Measurements from ENCODE around the gene ALOXE3. TPM values are rescaled to one million over a fixed set of nuclear protein-coding genes. Genes with fewer than 3 reads are reported as not detected.

Gene ALOXE3
- total and polyA plus RNA-seq, 3 experiments from 2014 or later, result not detected

GRCh38 chr17:8100763-8101162 lies 17.6 kb downstream of the ALOXE3 start:
- ChIA-PET POLR2A (no interaction called here), CTCF (interaction anchor here (0.7 to 2.3 kb wide), 6 partner anchors 10 to 41 kb away, joined by 3 to 13 read pairs (median 5); partner anchors contain the start of gene ALOXE3)
- Histone ChIP-seq H3K4me3 (ENCODE audit: low read length) (no peak overlapping the region), H3K9me3 (ENCODE audit: low read length) (no peaks in the 10 kb centered on the region), H3K4me1 (ENCODE audit: insufficient read depth, low read length) (no peaks in the 10 kb centered on the region), H3K36me3 (ENCODE audit: insufficient read depth, low read length) (no peaks in the 10 kb centered on the region), H3K27me3 (ENCODE audit: insufficient read depth, low read length, poor library complexity, severe bottlenecking) (no peaks in the 10 kb centered on the region), H3K27ac (ENCODE audit: low read depth, low read length) (no peak overlapping the region)
- no peaks in the 10 kb centered on the region for H3K9me3 Mint-ChIP-seq
- no peak overlapping the region for H3K27ac Mint-ChIP-seq
- no peak for DNase-seq
- no peaks in the 10 kb centered on the region for H3K4me1 Mint-ChIP-seq
- no peak overlapping the region for H3K4me3 Mint-ChIP-seq
- H3K27me3 Mint-ChIP-seq, result peaks cover 1 to 9% of the 10 kb centered on the region in 2 donors
- H3K36me3 Mint-ChIP-seq, result no peaks in the 10 kb centered on the region

GRCh38 chr17:8100111-8100510 lies 18.2 kb downstream of the ALOXE3 start:
- CTCF ChIA-PET, result interaction anchor here (2.1 to 2.3 kb wide), 2 partner anchors 10 to 18 kb away, joined by 11 to 13 read pairs; partner anchors contain the start of gene ALOXE3
- no peaks in the 10 kb centered on the region for H3K9me3 ChIP-seq (ENCODE audit: low read length)
- no peak overlapping the region for H3K4me3 ChIP-seq (ENCODE audit: low read length)
- Mint-ChIP-seq H3K27me3 (peaks cover 1 to 9% of the 10 kb centered on the region in 2 donors), H3K36me3 (no peaks in the 10 kb centered on the region), H3K4me3 (no peak overlapping the region), H3K9me3 (no peaks in the 10 kb centered on the region), H3K4me1 (no peaks in the 10 kb centered on the region), H3K27ac (no peak overlapping the region)
- no peaks in the 10 kb centered on the region for H3K36me3 ChIP-seq (ENCODE audit: insufficient read depth, low read length)
- POLR2A ChIA-PET, result no interaction called here
- no peak for DNase-seq
- H3K27ac ChIP-seq (ENCODE audit: low read depth, low read length), result no peak overlapping the region
- H3K27me3 ChIP-seq (ENCODE audit: insufficient read depth, low read length, poor library complexity, severe bottlenecking), result no peaks in the 10 kb centered on the region
- H3K4me1 ChIP-seq (ENCODE audit: insufficient read depth, low read length), result no peaks in the 10 kb centered on the region

DNA sequence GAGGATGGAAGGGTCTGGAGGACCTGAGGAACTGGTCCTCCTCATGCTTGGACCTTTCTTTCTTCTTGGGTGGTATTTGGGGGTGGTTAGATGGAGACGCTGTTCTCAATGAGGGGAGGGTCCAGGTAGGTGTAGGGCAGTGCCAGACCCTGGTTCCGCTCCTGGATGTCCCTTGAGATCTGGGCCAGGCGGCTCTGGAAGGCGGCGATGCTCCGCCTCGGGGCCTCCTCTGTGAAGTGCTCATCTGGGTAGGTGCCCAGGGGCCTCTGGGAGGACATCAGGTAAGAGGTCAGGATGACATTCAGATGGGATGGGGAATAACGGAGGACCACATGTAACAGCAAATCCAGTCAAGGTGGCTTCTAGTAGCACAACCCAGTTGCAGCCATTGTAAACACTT lies 21.8 kb downstream of the ALOXE3 start:
- no peak for DNase-seq
- H3K4me1 ChIP-seq (ENCODE audit: insufficient read depth, low read length), result peaks cover 4% of the 10 kb centered on the region
- ChIA-PET CTCF (interaction anchor here (0.9 to 1.4 kb wide), 3 partner anchors 14 to 23 kb away, joined by 3 to 6 read pairs (median 3); no protein-coding TSS in a partner anchor), POLR2A (no interaction called here)
- no peaks in the 10 kb centered on the region for H3K36me3 ChIP-seq (ENCODE audit: insufficient read depth, low read length)
- Mint-ChIP-seq H3K4me1 (peaks cover 6 to 7% (median 7%) of the 10 kb centered on the region in 3 donors), H3K4me3 (no peak overlapping the region), H3K9me3 (no peaks in the 10 kb centered on the region), H3K27me3 (peaks cover 8 to 19% of the 10 kb centered on the region in 2 donors), H3K27ac (no peak overlapping the region), H3K36me3 (no peaks in the 10 kb centered on the region)
- no peak overlapping the region for H3K27ac ChIP-seq (ENCODE audit: low read depth, low read length)
- H3K27me3 ChIP-seq (ENCODE audit: insufficient read depth, low read length, poor library complexity, severe bottlenecking), result no peaks in the 10 kb centered on the region
- no peaks in the 10 kb centered on the region for H3K9me3 ChIP-seq (ENCODE audit: low read length)
- no peak overlapping the region for H3K4me3 ChIP-seq (ENCODE audit: low read length)

GRCh38 chr17:8095361-8095760 lies 23.0 kb downstream of the ALOXE3 start:
- POLR2A ChIA-PET, result no interaction called here
- Histone ChIP-seq H3K36me3 (ENCODE audit: insufficient read depth, low read length) (no peaks in the 10 kb centered on the region), H3K27ac (ENCODE audit: low read depth, low read length) (no peak overlapping the region), H3K9me3 (ENCODE audit: low read length) (no peaks in the 10 kb centered on the region), H3K4me1 (ENCODE audit: insufficient read depth, low read length) (peaks cover 4% of the 10 kb centered on the region), H3K27me3 (ENCODE audit: insufficient read depth, low read length, poor library complexity, severe bottlenecking) (no peaks in the 10 kb centered on the region), H3K4me3 (ENCODE audit: low read length) (no peak overlapping the region)
- Mint-ChIP-seq H3K36me3 (no peaks in the 10 kb centered on the region), H3K9me3 (no peaks in the 10 kb centered on the region), H3K27ac (no peak overlapping the region), H3K4me3 (no peak overlapping the region), H3K27me3 (peaks cover 10 to 30% of the 10 kb centered on the region in 2 donors), H3K4me1 (peaks cover 6 to 7% (median 7%) of the 10 kb centered on the region in 3 donors)
- CTCF ChIA-PET, result interaction anchor here (1.1 to 3.1 kb wide), 3 partner anchors 10 to 62 kb away, joined by 3 to 16 read pairs (median 3); no protein-coding TSS in a partner anchor
- DNase-seq, result no peak

GRCh38 chr17:8091033-8091687 lies 27.2 kb downstream of the ALOXE3 start:
- H3K4me1 ChIP-seq (ENCODE audit: insufficient read depth, low read length), result peaks cover 4% of the 10 kb centered on the region
- no peak overlapping the region for H3K4me3 ChIP-seq (ENCODE audit: low read length)
- H3K9me3 ChIP-seq (ENCODE audit: low read length), result no peaks in the 10 kb centered on the region
- H3K4me1 Mint-ChIP-seq, result peaks cover 6 to 7% (median 7%) of the 10 kb centered on the region in 3 donors
- ChIA-PET POLR2A (interaction anchor here (1.3 kb wide), 1 partner anchor 28 kb away, joined by 4 read pairs; no protein-coding TSS in a partner anchor), CTCF (interaction anchor here (1.0 to 9.6 kb wide), 8 partner anchors 10 to 210 kb away, joined by 3 to 97 read pairs (median 14); partner anchors contain the start of gene ALOXE3)
- H3K27ac ChIP-seq (ENCODE audit: low read depth, low read length), result no peak overlapping the region
- no peaks in the 10 kb centered on the region for H3K9me3 Mint-ChIP-seq
- H3K27ac Mint-ChIP-seq, result no peak overlapping the region
- no peaks in the 10 kb centered on the region for H3K36me3 Mint-ChIP-seq
- peaks cover 5% of the 10 kb centered on the region for H3K27me3 ChIP-seq (ENCODE audit: insufficient read depth, low read length, poor library complexity, severe bottlenecking)
- H3K4me3 Mint-ChIP-seq, result no peak overlapping the region
- no peaks in the 10 kb centered on the region for H3K36me3 ChIP-seq (ENCODE audit: insufficient read depth, low read length)
- no peak for DNase-seq
- peaks cover 25 to 42% of the 10 kb centered on the region in 2 donors for H3K27me3 Mint-ChIP-seq

DNA sequence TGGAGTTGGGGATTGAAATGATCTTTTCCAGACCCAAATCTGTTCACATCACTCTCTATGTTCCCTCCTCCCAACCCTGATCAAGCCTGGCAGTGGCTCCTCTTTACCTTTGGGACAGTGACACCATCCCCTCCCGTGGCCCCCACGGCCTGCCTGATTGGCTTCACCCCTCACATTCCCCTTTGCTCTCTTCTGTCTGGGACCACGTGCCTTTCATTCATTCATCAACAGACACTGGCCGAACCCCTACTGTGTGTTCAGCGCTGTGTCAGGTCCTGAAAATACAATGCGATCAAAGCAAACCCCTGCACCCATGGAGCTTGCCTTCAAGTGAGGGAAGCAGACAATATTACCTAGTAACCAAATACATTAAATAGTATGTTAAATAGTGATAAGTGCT lies 28.6 kb downstream of the ALOXE3 start:
- H3K4me1 Mint-ChIP-seq, result peaks cover 6 to 7% (median 7%) of the 10 kb centered on the region in 3 donors

DNA sequence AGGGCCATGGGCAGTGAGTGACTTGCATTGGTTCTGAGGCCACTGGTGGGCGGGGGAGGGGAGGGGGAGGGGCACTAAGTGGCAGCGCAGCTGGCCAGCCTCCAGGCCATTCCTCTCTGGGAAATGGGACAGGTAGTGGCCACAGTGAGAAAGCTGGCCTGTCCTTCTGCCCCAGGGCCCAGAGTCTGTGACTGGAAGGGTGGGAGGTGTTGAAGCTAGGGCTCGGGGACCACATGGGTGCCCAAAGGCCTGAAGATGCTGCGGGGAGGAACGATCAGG lies 30.4 kb downstream of the ALOXE3 start:
- no peak overlapping the region for H3K4me3 ChIP-seq (ENCODE audit: low read length)
- ChIA-PET CTCF (interaction anchor here (1.0 to 9.6 kb wide), 5 partner anchors 9 to 213 kb away, joined by 3 to 97 read pairs (median 9); partner anchors contain the start of gene ALOXE3), POLR2A (no interaction called here)
- no peak overlapping the region for H3K4me3 Mint-ChIP-seq
- no peaks in the 10 kb centered on the region for H3K9me3 Mint-ChIP-seq
- no peak for DNase-seq
- H3K27ac ChIP-seq (ENCODE audit: low read depth, low read length), result no peak overlapping the region
- H3K27me3 ChIP-seq (ENCODE audit: insufficient read depth, low read length, poor library complexity, severe bottlenecking), result peaks cover 5% of the 10 kb centered on the region
- H3K9me3 ChIP-seq (ENCODE audit: low read length), result no peaks in the 10 kb centered on the region
- H3K36me3 Mint-ChIP-seq, result no peaks in the 10 kb centered on the region
- no peaks in the 10 kb centered on the region for H3K4me1 ChIP-seq (ENCODE audit: insufficient read depth, low read length)
- H3K4me1 Mint-ChIP-seq, result no peaks in the 10 kb centered on the region
- H3K27me3 Mint-ChIP-seq, result peaks cover 27 to 46% of the 10 kb centered on the region in 2 donors
- H3K27ac Mint-ChIP-seq, result no peak overlapping the region
- H3K36me3 ChIP-seq (ENCODE audit: insufficient read depth, low read length), result no peaks in the 10 kb centered on the region

More for the DNA sequence above, 28.6 kb downstream of the ALOXE3 start:
- ChIA-PET CTCF (interaction anchor here (1.7 to 9.6 kb wide), 6 partner anchors 11 to 28 kb away, joined by 9 to 97 read pairs (median 25); partner anchors contain the start of gene ALOXE3), POLR2A (interaction anchor here (0.9 kb wide), 1 partner anchor 10 kb away, joined by 3 read pairs; no protein-coding TSS in a partner anchor)
- Histone ChIP-seq H3K4me3 (ENCODE audit: low read length) (no peak overlapping the region), H3K4me1 (ENCODE audit: insufficient read depth, low read length) (peaks cover 2% of the 10 kb centered on the region), H3K27me3 (ENCODE audit: insufficient read depth, low read length, poor library complexity, severe bottlenecking) (peaks cover 5% of the 10 kb centered on the region), H3K9me3 (ENCODE audit: low read length) (no peaks in the 10 kb centered on the region), H3K27ac (ENCODE audit: low read depth, low read length) (no peak overlapping the region), H3K36me3 (ENCODE audit: insufficient read depth, low read length) (no peaks in the 10 kb centered on the region)
- Mint-ChIP-seq H3K27me3 (peaks cover 32 to 46% of the 10 kb centered on the region in 2 donors), H3K36me3 (no peaks in the 10 kb centered on the region), H3K4me3 (no peak overlapping the region), H3K27ac (no peak overlapping the region), H3K9me3 (no peaks in the 10 kb centered on the region)
- no peak for DNase-seq

Measured in CD8-positive, alpha-beta memory T cell (primary cell).